Stimulated activated naive CD8-positive, alpha-beta T cell treated with anti-CD3 and anti-CD28 coated beads, Interleukin-15, amount 100 ng/mL, for 72 hours (primary cell): Measurements from ENCODE around the gene ABR.
"Not testable (repeated sequence)": the region's sequence is repeated elsewhere in the genome, so short reads cannot be mapped to it uniquely, and the experiment has no call there.

Source experiments
- ATAC-seq: fragments of 150-1000 bp; cut with Tn5 transposase; 2 replicates; pipeline ENCODE4 v1.10.0; 2021; ENCODE audit warnings: mild to moderate bottlenecking, moderate library complexity
- DNase-seq, 2 donors: peaks; one replicate each; pipeline ENCODE4 v3.0.0; 2021 to 2022
- H3K27ac Mint-ChIP-seq, 2 donors: one replicate each; pipeline ENCODE4 v1.8.0; 2022; ENCODE audit warnings: mild to moderate bottlenecking in 2 of 2, mixed read lengths in 2 of 2, moderate library complexity in 2 of 2
- H3K27me3 Mint-ChIP-seq: one replicate; pipeline ENCODE4 v1.8.0; 2022; ENCODE audit warnings: mixed read lengths
- H3K4me1 Mint-ChIP-seq: one replicate; pipeline ENCODE4 v1.8.0; 2022; ENCODE audit warnings: mild to moderate bottlenecking, mixed read lengths
- H3K4me3 Mint-ChIP-seq, 2 donors: one replicate each; pipeline ENCODE4 v1.8.0; 2022; ENCODE audit warnings: mild to moderate bottlenecking in 2 of 2, mixed read lengths in 2 of 2, moderate library complexity in 1 of 2
- H3K9me3 Mint-ChIP-seq, 2 donors: one replicate each; pipeline ENCODE4 v1.8.0; 2022; ENCODE audit warnings: mixed read lengths in 2 of 2

ABR gene

DNA sequence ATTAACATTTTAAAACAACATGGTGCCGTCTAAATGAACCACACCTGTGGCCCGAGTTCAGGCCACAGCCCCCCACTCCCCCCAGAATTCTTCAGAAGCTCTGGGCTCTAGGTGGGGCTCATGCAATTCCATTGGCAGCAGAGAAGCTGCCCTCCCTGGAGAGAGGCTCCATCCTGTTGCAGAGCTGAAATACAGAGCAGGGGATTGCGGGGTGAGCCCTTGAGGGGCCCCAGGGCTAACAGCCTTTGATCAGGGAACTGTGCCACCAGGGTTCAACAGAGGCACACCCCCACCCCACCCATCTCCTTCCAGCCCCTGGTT is 69.3 kb downstream of the ABR start:
- Mint-ChIP-seq H3K27ac (peak overlapping the region; percentile 87 to 94), H3K9me3 (no peaks in the 10 kb centered on the region), H3K27me3 (no peaks in the 10 kb centered on the region), H3K4me1 (peaks cover 67% of the 10 kb centered on the region), H3K4me3 (peak overlapping the region; percentile 94 to 97)
- ATAC-seq (no peak), DNase-seq (no peak)

DNA sequence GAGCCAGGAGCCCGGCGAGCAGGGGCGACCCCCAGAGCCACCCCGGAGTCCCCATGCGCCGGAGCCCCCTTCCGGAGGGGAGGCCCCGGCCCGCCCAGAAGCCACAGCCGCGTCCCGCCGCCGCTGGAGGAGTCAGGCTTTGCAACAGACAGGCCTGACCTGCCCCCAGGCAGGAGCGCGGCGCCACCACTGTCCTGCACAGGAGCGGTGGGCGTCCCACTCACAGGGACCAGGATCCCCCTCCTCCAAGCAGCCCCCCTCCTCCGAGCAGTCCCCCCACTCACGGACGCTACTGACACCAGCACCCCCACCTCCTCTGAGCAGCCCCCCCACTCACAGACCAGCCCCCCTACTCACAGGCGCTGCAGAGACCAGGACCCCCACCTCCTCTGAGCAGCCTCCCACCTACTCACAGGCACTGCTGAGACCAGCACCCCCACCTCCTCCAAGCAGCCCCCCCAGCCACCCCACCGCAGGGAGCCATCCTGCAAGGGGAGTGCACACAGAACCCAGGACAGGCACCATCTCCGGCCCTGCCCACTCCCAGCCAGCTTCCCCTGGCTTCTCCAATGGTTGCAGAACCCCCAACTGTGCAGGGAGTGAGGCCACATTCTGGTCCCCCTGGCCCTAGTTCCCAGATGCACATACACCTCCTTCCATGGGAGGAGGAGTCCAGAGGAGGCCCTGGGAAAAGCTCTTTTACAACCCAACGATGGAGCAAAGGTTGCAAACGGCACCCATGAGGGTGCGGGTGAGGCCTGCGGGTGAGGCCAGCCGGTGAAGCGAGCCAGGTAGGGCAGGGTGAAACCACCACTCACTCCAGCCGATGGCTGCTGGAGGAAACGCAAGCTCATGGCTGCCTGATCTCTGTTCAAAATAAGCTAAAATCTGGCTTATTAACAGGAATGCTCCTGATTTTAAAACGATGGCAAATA is 69.9 kb downstream of the ABR start:
- Mint-ChIP-seq H3K27ac (peak overlapping the region; percentile 87 to 94), H3K4me3 (peak overlapping the region; percentile 94 to 97), H3K4me1 (peaks cover 61% of the 10 kb centered on the region), H3K27me3 (no peaks in the 10 kb centered on the region), H3K9me3 (no peaks in the 10 kb centered on the region)
- peak; percentile 70 for ATAC-seq
- no peak for DNase-seq

DNA sequence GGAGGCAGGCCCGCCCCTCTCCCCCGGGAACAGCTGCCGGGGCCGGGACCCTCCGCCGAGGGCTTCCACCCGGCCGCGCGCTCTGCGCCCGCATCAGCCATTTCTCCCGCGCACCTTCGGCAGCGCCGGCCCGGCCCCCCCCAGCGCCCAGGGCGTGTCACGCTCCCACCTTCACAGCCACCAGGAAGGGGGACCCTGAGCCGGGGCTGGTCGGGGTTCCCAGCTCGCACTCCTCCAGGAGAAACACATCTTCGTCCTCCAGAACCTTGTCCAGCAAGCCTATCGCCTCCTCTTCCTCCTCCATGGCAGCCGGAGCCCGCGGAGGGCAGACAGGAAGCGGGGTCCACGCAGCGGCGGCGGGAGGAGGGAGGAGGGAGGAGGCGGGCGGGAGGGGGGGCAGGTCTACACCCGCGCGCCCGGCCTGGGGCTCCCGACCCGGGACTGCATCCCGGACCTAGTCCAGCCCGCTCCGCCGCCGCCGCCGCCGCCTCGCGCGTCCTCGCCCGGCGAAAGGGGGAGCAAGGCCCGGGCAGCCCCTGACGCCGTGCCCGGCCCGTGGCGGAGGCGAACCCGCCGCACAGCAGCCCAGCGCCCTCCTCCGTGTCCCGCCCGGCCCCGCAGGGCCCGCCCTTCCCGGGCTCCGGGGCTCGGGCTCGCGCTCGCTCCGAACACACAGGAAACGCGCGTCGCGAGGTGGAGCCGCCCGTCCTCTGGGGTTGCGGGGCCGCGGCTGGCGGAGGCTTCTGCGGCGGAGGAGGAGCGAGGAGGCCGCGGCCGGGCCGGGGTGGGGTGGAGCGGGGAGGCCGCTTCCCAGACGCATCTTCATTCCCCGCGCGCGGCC is 70.8 kb downstream of the ABR start:
- peak overlapping the region; percentile 94 to 97 for H3K4me3 Mint-ChIP-seq
- no peaks in the 10 kb centered on the region for H3K9me3 Mint-ChIP-seq
- H3K27ac Mint-ChIP-seq: peak overlapping the region; percentile 89 to 94
- H3K4me1 Mint-ChIP-seq: peaks cover 54% of the 10 kb centered on the region
- DNase-seq (peak; percentile 66 to 72), ATAC-seq (peak; percentile 85)
- no peaks in the 10 kb centered on the region for H3K27me3 Mint-ChIP-seq

DNA sequence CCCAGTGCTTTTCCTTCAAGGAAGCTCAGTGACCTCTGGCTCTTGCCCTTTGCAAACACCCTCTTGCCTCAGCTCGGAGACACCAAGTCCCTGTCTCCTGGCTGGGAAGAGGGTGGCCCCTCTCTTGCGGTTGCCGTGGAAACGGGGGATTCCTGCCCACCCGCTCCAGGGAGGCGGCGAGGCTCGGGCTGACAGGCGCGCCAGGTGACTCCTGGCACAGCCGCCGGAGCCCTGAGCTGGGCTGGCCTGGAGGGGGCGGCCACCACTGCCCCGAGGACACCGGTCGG is 71.4 kb downstream of the ABR start:
- Mint-ChIP-seq H3K4me1 (peaks cover 54% of the 10 kb centered on the region), H3K27me3 (no peaks in the 10 kb centered on the region), H3K4me3 (peak overlapping the region; percentile 94 to 97), H3K27ac (peak overlapping the region in 1 of 2 donors; percentile 59), H3K9me3 (no peaks in the 10 kb centered on the region)
- no peak for DNase-seq
- ATAC-seq: no peak

DNA sequence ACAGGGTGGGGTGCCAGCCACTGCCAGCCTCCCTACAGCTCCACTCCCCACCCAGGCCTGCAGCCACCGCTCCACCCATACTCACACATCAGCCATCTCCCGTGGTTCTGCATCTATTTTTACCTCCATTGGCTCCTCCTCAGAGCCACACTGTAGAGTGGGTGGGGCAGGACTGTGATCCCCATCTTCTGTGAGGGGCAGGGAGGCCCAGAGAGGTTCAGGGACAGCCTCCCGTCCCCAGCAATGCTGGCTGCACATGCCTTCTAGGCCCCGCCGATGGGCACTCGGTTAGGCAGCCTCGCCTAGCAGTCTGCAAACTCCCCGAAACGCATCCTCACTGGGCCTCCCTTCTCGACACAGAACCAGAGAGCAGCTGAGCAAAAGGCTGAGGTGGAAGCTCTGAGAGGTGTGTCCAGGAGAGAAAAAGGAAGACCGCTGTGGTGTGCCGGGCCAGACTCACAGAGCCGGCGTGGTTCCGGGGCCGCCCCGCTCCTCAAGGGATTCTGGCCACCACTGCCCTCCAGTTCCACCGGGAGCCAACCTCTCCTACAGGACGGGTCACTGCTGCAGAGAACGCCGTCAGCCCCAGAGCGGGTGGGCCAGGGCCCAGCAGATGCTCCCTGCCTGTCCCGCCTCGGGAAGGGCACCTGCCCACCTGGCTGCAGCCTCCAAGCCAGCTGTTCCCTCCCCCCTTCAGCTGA is 71.9 kb downstream of the ABR start:
- H3K4me1 Mint-ChIP-seq: peaks cover 54% of the 10 kb centered on the region

DNA sequence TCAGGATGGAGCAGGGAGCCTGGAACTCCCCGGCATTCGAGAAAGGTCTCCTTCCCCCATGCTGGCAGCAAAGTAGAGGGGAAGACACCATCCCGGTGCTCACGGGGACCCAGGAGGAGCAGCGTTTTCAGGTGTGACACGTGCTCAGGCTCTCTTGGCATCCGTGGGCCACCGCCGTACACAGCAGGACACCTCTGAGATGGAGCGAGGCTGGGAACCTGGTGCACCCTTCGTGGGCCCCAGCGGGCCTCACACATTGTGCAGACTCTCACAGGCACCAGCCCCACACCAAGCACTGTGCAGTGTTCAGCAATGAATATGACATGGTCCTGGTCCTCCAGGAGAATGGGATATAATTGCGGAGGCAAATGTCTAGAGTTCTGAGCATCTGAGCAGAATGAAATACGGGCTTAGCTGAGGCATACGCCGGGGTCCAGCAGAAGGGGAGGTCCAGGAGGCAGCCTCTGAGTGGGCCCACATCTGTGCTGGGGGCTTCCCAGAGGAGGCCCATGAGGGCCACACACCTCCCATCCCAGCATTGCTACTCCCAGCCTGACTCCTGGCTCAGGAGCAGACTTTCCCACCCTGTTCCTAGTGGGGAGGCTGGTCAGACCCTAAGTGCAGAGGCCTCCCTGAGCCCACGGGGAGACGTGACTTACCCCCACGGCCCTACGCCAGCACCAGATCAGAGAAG is 72.6 kb downstream of the ABR start:
- DNase-seq: no peak
- Mint-ChIP-seq H3K4me3 (peak overlapping the region in 1 of 2 donors; percentile 36), H3K4me1 (peaks cover 53% of the 10 kb centered on the region), H3K27me3 (no peaks in the 10 kb centered on the region), H3K9me3 (no peaks in the 10 kb centered on the region), H3K27ac (no peak overlapping the region)
- no peak for ATAC-seq

More for the DNA sequence above, 71.9 kb downstream of the ABR start:
- Mint-ChIP-seq H3K27me3 (no peaks in the 10 kb centered on the region), H3K9me3 (no peaks in the 10 kb centered on the region), H3K4me3 (peak overlapping the region; percentile 94 to 97), H3K27ac (peak overlapping the region; percentile 25 to 59)
- no peak for ATAC-seq
- no peak for DNase-seq

DNA sequence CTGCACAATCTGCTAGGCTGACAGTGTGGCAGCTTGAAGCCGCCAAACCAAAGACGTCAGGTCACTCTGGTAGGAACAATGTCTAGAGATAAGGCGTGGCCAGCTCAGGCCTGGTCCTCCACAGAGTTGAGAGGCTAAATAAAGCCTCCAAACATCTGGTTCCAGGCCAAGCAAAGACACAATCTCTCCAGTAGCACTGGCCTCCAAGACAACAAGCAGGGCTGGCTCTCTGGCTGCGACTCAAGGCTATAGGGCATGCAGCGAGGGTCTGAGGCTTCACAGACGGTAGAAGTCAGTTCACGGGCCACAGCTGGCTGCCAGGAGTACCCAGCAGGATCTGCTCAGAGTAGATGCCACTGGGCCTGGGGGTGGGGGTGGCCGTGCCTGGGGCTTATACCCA is 75.6 kb downstream of the ABR start:
- Mint-ChIP-seq H3K9me3 (no peaks in the 10 kb centered on the region), H3K4me3 (no peak overlapping the region), H3K27ac (no peak overlapping the region), H3K27me3 (no peaks in the 10 kb centered on the region), H3K4me1 (peaks cover 26% of the 10 kb centered on the region)
- ATAC-seq (no peak), DNase-seq (no peak)

DNA sequence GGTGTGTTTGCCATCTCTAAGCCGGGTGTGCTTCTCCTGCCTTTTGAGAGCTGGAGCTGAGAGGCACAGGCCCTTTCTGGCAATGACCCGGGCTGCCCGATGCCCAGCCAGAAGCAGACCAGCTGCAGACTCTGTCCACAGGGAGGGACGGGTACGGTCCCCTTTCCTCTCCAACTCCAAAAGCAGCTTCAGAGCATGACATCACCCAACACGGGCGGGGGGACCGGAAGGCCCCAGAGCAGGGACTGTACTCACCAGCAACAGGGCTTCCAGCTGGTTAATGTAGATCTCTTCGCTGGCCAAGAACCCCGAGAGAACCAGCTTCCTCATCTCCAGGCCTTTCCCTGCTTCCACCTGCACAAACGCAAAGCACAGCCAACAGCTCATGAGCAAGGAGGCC is 79.4 kb downstream of the ABR start:
- Mint-ChIP-seq H3K27ac (no peak overlapping the region), H3K9me3 (no peaks in the 10 kb centered on the region), H3K27me3 (no peaks in the 10 kb centered on the region), H3K4me3 (no peak overlapping the region), H3K4me1 (peaks cover 34% of the 10 kb centered on the region)
- DNase-seq (no peak), ATAC-seq (no peak)

DNA sequence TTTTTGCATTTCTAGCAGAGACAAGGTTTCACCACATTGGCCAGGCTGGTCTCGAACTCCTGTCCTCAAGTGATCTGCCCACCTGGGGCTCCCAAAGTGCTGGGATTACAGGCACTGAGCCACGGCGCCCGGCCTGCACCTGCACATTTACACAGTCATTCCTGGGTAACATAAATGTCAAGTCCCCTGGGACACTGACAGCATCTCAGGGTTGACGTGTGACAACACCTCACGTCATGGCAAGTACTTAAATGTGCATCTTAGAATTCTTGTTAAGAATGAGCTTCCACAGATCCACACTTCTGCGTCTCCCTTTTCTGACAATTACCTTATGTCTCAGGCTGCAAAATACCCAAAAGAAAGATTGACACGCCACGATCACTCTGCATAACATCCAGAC is 80.5 kb downstream of the ABR start:
- ATAC-seq: no peak
- H3K27me3 Mint-ChIP-seq: no peaks in the 10 kb centered on the region
- H3K4me3 Mint-ChIP-seq: no peak overlapping the region
- no peaks in the 10 kb centered on the region for H3K9me3 Mint-ChIP-seq
- no peak for DNase-seq
- H3K4me1 Mint-ChIP-seq: peaks cover 40% of the 10 kb centered on the region
- peak overlapping the region; percentile 7 to 78 for H3K27ac Mint-ChIP-seq

DNA sequence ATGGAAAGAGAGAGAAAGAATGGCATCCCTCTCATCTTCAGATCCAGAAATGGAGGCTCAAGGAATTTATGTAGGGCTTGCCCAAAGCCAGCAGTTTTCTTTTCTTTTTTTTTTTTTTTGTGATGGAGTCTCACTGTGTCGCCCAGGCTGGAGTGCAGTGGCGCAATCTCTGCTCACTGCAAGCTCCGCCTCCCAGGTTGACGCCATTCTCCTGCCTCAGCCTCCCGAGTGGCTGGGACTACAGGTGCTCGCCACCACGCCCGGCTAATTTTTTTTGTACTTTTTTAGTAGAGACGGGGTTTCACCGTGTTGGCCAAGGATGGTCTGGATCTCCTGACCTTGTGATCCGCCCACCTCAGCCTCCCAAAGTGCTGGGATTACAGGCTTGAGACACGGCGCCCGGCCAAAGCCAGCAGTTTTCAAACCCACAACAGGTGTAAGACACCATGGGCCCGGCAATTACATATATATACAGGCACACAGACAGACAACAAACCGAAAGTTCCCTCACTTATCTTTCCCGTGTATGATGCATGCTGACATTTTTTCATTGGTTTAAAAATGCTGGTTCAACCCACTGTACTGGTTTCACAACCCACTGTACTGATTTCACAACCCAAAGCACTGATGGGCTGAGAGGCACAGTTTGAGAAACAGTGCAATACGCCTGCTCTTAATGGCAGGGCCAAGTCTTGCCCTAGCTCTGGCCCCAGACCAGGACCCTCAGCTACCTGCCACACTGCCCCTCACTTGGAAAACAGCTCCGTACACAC is 81.6 kb downstream of the ABR start:
- H3K27me3 Mint-ChIP-seq, DNase-seq, ATAC-seq, H3K4me3 Mint-ChIP-seq, H3K9me3 Mint-ChIP-seq, H3K27ac Mint-ChIP-seq: not testable (repeated sequence)
- H3K4me1 Mint-ChIP-seq: peaks cover 40% of the 10 kb centered on the region

DNA sequence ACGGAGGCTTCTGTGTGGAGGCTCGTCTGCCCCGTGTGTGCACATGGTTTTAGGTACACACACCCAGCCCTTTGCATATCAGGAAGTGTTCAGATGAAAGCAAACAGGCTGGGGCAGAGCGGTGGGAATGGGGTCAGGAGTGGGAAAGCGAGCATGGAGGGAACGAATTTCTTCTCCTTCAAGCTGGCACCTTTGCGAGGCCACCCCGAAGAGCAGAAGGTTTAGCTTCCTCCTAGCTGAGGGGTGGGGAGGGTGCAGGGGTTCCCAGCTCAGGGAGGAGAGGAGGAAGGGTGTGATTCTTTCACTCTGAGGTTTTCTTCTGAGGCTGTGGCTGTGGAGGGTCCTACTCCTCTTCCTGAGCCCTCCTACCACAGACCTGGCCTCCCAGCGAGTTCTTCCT is 83.6 kb downstream of the ABR start:
- H3K4me3 Mint-ChIP-seq: peak overlapping the region in 1 of 2 donors; percentile 15
- no peak for ATAC-seq
- H3K27ac Mint-ChIP-seq: no peak overlapping the region

DNA sequence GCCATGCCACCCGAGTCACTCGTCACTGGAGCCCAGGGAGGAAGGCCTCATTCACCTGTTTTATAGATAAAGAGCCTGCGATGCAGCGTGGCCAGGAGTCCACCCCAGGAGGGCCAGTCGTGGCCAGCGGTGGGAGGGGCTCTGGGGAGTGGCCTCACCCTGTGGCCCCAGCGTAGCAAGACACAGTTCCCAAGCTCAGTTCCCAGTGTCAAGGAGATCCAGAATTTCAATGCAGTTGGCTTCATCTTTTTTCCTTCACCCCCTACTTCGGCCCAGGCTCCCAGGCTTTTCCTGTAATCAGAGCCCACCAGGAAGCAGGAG is 84.0 kb downstream of the ABR start:
- DNase-seq (no peak), ATAC-seq (no peak)
- H3K9me3 Mint-ChIP-seq: no peaks in the 10 kb centered on the region
- no peak overlapping the region for H3K4me3 Mint-ChIP-seq
- no peaks in the 10 kb centered on the region for H3K27me3 Mint-ChIP-seq
- peak overlapping the region in 1 of 2 donors; percentile 42 for H3K27ac Mint-ChIP-seq
- H3K4me1 Mint-ChIP-seq: peaks cover 40% of the 10 kb centered on the region

More for the DNA sequence above, 83.6 kb downstream of the ABR start:
- Mint-ChIP-seq H3K9me3 (no peaks in the 10 kb centered on the region), H3K27me3 (no peaks in the 10 kb centered on the region), H3K4me1 (peaks cover 40% of the 10 kb centered on the region)
- no peak for DNase-seq

DNA sequence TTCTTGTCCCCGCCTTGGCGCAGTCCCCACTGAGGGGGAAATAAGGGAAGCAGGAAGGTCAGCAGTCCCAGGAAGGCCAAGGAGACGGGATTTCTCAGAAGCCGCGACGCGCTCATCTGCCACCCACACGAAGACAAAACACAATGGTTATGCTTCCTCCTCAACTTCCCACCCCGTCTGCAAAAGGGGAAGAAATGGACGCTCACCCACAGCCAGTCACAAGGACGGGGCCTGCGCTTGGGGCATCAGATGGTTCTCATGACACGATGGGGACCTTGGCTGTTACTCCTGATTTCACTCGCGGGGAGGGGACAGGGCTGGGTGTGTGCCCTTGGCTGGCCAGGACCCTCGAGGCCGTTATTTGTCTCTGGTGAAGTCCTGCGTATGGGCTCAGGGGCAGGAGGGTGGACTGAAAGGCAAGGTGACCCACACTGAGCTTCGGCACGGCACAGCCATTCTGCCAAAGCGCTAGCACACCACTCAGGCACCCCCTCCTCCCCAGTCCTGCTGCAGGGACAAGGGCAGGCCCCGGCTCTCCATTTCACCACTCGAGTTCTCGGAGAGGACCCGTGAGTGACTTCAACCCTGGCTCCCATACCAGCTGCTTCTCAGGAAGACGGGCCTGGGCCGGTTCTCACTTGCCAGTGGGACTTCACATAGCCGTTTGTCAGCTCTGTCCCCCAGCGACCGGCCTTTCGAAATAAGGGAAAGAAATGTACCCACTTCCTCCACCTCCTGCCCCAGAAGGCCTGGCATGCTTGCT is 84.5 kb downstream of the ABR start:
- H3K4me3 Mint-ChIP-seq: no peak overlapping the region
- ATAC-seq (no peak), DNase-seq (no peak)
- H3K9me3 Mint-ChIP-seq: no peaks in the 10 kb centered on the region
- H3K27me3 Mint-ChIP-seq: no peaks in the 10 kb centered on the region
- peak overlapping the region in 1 of 2 donors; percentile 42 for H3K27ac Mint-ChIP-seq
- peaks cover 40% of the 10 kb centered on the region for H3K4me1 Mint-ChIP-seq

DNA sequence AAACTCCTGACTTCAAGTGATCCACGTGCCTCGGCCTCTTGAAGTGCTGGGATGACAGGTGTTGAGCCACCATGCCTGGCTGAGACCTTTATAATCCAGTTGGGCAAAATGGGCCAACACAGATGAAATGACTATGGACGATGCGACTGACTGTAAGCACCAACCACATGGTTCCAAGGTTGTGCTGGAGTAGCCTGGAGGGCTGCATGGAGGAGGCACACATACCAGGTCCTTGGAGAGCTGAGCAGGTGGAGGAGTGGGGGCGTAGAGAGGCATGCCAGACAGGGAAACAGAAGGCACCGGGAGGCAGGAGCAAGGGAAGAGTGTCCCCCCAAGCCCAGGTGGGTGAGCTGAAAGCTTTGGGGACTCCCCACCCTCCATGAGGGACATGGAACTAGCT is 85.2 kb downstream of the ABR start:
- Mint-ChIP-seq H3K27me3 (no peaks in the 10 kb centered on the region), H3K4me1 (peaks cover 40% of the 10 kb centered on the region), H3K27ac (no peak overlapping the region), H3K9me3 (no peaks in the 10 kb centered on the region), H3K4me3 (no peak overlapping the region)
- ATAC-seq (no peak), DNase-seq (no peak)
